HG03432 (cell line): ENCODE measurements around the gene SCGB1C1.

ENCODE experiments used
- ATAC-seq: cut with Tn5 transposase; IDR thresholded peaks from one replicate; pipeline ENCODE4 v1.9.1; 2021; ENCODE audit warnings: mild to moderate bottlenecking, moderate library complexity; ENCODE audit not compliant: unreplicated experiment

The SCGB1C1 gene

DNA sequence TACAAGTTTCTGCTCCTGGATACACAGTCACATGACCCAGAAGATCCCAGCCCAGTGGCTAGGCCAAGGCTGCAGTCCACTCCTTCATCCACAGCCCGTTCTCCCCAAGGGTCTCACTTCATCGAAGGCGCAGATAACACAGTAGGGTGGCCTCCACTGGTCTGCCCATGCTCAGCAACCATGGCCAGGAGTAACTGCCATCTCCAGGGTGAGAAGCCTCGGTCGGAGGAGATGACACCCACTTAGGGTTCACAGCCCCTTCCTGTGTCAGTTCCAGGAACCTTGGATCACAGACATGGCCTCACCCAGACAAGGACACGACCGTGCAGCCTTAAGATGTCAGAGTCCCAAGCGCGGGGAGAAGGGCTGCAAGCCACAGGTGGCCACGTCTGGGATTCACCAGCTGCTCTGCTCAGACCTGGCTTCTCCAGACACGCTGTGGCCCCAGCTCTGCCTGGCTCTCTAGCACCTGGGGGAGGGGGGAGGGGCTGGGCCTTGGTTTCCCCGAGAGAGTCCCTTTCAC lies 11.8 kb downstream of the SCGB1C1 start:
- ATAC-seq = no peak

DNA sequence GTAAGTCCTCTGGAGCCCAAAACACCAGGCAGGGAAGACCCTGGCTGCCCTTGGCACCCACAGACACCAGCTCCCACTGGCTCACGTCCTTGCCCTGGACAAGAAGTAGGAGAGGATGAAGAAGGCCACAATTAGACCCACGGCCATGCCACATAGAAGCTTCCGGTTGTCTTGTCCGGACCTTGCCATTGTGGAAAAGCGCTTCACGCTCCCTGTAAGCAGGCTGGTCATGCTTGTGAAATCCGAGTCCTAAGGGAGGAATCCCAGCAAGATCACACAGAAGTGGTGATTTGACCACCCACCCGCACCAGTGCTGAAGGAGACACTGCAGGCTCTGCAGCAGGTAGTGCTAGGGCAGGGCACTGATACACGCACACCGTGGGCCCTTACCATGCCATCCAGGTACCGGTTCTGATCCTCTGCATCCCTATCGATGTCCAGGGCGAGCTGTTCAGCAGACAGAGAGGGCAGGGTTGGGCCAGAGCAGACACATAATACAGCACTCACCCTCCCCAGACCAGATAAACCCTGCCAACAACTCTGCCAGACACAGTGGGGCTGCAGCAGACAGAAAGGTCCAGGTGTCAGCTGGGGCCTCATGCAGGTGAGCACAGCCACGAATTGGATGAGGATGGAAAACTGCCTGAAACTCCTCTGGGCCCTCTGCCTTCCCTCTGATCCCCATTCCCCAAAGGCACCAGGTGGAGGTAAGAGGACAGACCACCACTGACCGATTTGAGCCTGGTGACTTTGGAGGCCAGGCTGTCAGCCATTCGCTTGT lies 12.5 kb downstream of the SCGB1C1 start:
- ATAC-seq = no peak

DNA sequence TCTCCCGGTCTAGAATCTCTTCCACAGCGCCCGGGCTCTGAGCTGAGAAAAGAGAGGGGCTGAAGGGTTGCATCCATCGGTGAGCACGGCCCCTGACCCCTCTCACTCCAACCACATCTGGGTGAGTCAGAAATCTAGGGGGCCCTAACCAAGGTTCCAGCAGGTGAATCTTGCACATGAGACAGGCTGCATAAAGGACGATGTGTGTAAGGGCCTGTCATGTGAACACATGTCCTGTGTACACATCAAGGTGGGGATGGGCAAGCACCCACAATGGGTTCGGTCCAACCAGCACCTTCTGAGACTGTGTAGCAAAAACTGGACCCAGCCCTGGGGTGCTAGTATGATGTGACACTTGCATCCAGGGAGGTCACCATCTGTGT lies 13.1 kb downstream of the SCGB1C1 start:
- no peak for ATAC-seq

- peak; percentile 3 for ATAC-seq
These were observed 13.8 kb downstream of the SCGB1C1 start for GRCh38 chr11:206526-207207.

DNA sequence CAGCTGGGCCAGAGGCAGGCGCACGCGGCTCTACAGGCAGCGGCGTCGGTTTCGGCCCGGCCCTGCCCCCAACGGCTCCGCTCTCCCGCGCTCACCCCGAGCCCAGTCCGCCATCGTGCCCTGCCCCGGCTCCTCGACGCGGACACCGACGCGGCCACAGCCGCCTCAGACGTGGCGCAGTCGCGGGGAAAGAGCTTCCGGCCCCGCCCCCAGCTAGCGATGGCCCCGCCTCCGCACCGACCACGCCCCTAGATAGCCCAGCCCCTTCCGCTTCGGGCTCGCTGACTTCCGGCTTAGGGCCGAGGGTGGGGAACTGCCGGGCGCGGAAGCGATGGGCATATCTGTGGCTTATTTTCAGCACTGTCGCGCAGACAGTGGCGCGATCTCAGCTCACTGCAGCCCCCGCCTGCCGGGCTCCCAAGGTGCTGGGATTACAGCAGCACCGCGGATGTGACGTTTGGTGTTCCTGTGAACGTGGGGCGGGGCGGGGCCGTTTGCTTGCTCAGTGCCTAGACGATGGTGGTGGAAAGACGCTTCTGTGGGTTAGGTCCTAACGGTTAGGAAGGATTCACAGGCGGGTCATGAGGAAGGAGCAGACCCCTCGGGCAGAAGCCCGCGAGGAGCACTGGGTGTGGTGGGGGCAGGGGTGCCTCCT lies 14.5 kb downstream of the SCGB1C1 start, which contains the start of the genes BET1L and RIC8A:
BET1L (minus strand) TSS at position 192 of the 655 bp plus-strand sequence; CDS start at position 114, 78 bp downstream.
RIC8A (plus strand) TSS at position 501 of the 655 bp plus-strand sequence. CDS start 1,147 bp downstream, outside the sequence.
- peak; percentile 74 for ATAC-seq

DNA sequence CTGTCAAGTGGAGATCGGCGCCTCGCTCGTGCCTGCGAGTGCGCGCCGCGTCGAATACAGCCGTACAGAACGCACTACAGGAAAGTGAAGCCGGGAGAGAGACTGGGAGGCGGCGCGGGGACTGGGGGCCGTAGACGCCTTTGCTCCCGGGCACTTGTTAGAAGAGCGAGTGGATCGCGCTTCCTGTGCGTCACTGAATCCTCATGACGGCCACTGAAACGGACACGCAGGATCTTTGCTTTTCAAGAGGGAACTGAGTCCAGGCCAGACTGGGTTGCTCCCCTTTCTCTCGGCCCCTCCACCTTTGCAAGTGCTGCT lies 14.9 kb downstream of the SCGB1C1 start:
- no peak for ATAC-seq

- peak; percentile 45 for ATAC-seq
These were observed 15.5 kb downstream of the SCGB1C1 start for GRCh38 chr11:208181-208916.

GRCh38 chr11:208917-209260 lies 16.0 kb downstream of the SCGB1C1 start:
- no peak for ATAC-seq

DNA sequence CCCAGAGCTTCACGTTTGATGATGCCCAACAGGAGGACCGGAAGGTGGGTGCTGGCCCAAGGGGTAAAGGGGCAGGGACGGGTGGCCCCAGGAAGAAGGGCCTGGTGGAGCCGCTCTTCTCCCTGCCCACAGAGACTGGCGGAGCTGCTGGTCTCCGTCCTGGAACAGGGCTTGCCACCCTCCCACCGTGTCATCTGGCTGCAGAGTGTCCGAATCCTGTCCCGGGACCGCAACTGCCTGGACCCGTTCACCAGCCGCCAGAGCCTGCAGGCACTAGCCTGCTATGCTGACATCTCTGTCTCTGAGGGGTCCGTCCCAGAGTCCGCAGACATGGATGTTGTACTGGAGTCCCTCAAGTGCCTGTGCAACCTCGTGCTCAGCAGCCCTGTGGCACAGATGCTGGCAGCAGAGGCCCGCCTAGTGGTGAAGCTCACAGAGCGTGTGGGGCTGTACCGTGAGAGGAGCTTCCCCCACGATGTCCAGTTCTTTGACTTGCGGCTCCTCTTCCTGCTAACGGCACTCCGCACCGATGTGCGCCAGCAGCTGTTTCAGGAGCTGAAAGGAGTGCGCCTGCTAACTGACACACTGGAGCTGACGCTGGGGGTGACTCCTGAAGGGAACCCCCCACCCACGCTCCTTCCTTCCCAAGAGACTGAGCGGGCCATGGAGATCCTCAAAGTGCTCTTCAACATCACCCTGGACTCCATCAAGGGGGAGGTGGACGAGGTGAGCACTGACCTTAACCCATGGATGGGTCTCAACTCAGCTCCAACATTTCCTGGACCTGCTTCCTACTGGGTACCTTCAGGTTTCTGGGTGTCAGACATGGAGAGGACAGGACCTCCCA lies 16.6 kb downstream of the SCGB1C1 start:
- no peak for ATAC-seq

- ATAC-seq = no peak
These were observed 17.4 kb downstream of the SCGB1C1 start for GRCh38 chr11:210122-210802.

DNA sequence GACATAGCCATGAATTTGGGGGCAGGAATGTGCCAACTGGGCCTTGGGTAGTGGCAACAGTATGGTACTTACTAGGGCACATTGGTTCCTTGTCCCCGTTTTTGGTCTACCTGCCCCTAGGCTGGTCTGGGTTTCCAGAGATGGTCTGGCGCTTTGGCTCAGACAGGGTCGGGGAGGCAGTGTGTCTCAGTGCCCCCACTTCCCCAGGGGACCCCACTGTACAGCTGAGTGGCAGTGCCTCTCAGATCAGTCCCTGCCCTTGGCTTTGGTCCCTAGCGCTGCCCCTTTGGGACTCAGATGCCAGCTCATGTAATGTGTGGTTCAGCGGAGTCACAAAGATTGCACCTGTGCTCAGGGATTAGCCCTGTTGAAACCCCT lies 17.9 kb downstream of the SCGB1C1 start:
- no peak for ATAC-seq

GRCh38 chr11:211295-211694 lies 18.4 kb downstream of the SCGB1C1 start:
- no peak for ATAC-seq

- no peak for ATAC-seq
These were observed 18.9 kb downstream of the SCGB1C1 start for GRCh38 chr11:211741-212140.

GRCh38 chr11:212150-213100 lies 19.5 kb downstream of the SCGB1C1 start:
- ATAC-seq = no peak

GRCh38 chr11:213111-213510 lies 20.2 kb downstream of the SCGB1C1 start:
- ATAC-seq = no peak

- no peak for ATAC-seq
These were observed 21.2 kb downstream of the SCGB1C1 start for GRCh38 chr11:214083-214482.

DNA sequence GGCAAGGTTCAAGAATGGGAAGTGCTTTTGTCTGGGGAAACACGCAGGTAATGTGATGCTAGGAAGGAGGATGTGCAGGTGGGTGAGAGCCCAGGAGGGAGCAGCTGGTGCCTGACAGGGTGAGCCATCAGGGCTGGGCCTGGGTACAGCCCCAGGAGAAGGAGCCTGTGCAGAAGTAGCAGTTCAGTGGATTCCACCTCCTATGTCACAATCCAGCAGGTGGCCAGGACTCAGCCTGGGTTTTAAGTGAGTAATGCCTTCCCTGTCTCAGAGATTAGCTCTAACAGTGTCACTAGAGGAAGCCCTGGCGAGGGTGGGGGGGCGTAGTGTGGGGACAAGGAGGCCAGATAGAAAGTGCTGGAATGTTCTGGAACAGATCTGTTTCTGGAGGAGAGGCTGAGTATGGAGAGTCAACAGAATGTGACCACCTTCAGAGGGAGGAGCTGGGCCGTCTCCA lies 22.7 kb downstream of the SCGB1C1 start:
- ATAC-seq = no peak
